Trophoblast cell (in vitro differentiated cells and primary cell): ENCODE data around the gene KRT39.
"Not testable (repeated sequence)": the region's sequence is repeated elsewhere in the genome, so short reads cannot be mapped to it uniquely, and the experiment has no call there.

Experiments used
- DNase-seq, 2 donors: peaks; one replicate each; pipeline ENCODE4 v3.0.0-alpha.2; 2016
- H2AFZ ChIP-seq: 2 replicates; pipeline ENCODE4 v1.6.1; 2013; ENCODE audit warnings: low read length, moderate library complexity, mild to moderate bottlenecking; ENCODE audit not compliant: insufficient read depth, poor library complexity
- H2AK5ac ChIP-seq: 2 replicates; pipeline ENCODE4 v1.6.1; 2013; ENCODE audit warnings: mild to moderate bottlenecking, low read length
- H2BK120ac ChIP-seq: 2 replicates; pipeline ENCODE4 v1.6.1; 2013; ENCODE audit warnings: low read length, mild to moderate bottlenecking, moderate library complexity; ENCODE audit not compliant: insufficient read depth, poor library complexity
- H2BK12ac ChIP-seq: 2 replicates; pipeline ENCODE4 v1.6.1; 2013; ENCODE audit warnings: mild to moderate bottlenecking, low read length, moderate library complexity
- H2BK5ac ChIP-seq: 2 replicates; pipeline ENCODE4 v1.6.1; 2013; ENCODE audit warnings: low read length, low read depth, moderate library complexity, mild to moderate bottlenecking; ENCODE audit not compliant: poor library complexity
- H3K14ac ChIP-seq: 2 replicates; pipeline ENCODE4 v1.6.1; 2013; ENCODE audit warnings: mild to moderate bottlenecking, low read length
- H3K18ac ChIP-seq: 2 replicates; pipeline ENCODE4 v1.6.1; 2013; ENCODE audit warnings: mild to moderate bottlenecking, low read length
- H3K23ac ChIP-seq: 2 replicates; pipeline ENCODE4 v1.6.1; 2013; ENCODE audit warnings: low read length
- H3K27ac ChIP-seq: 2 replicates; pipeline ENCODE4 v1.5.1; 2013; ENCODE audit warnings: low read depth, mild to moderate bottlenecking, inconsistent platforms, low read length, moderate library complexity
- H3K27me3 ChIP-seq: 2 replicates; pipeline ENCODE4 v1.6.1; 2013; ENCODE audit warnings: inconsistent platforms, mild to moderate bottlenecking, low read length, moderate library complexity; ENCODE audit not compliant: insufficient read depth
- H3K36me3 ChIP-seq, 2 experiments: 1 replicate in 1 of 2; 2 replicates in 1 of 2; pipeline ENCODE4 v1.6.1; 2013; ENCODE audit warnings: low read length in 2 of 2, mild to moderate bottlenecking in 2 of 2, moderate library complexity in 1 of 2; ENCODE audit not compliant: insufficient read depth in 2 of 2, control insufficient read depth in 1 of 2
- H3K4ac ChIP-seq: 2 replicates; pipeline ENCODE4 v1.6.1; 2013; ENCODE audit warnings: low read depth, mild to moderate bottlenecking, low read length, moderate library complexity
- H3K4me1 ChIP-seq, 2 experiments: 1 replicate in 1 of 2; 2 replicates in 1 of 2; pipeline ENCODE4 v1.6.1; 2013; ENCODE audit warnings: low read length in 2 of 2, mild to moderate bottlenecking in 2 of 2, moderate library complexity in 1 of 2; ENCODE audit not compliant: insufficient read depth in 2 of 2, control insufficient read depth in 1 of 2
- H3K4me2 ChIP-seq: 2 replicates; pipeline ENCODE4 v1.6.1; 2013; ENCODE audit warnings: inconsistent platforms, mild to moderate bottlenecking, low read length, moderate library complexity
- H3K4me3 ChIP-seq: 2 replicates; pipeline ENCODE4 v1.5.1; 2013; ENCODE audit warnings: mild to moderate bottlenecking, low read depth, low read length, inconsistent platforms
- H3K79me1 ChIP-seq: one replicate; pipeline ENCODE4 v1.6.1; 2013; ENCODE audit warnings: low read length
- H3K79me2 ChIP-seq: 2 replicates; pipeline ENCODE4 v1.6.1; 2013; ENCODE audit warnings: low read length, mild to moderate bottlenecking; ENCODE audit not compliant: control insufficient read depth, insufficient read depth, poor library complexity
- H3K9ac ChIP-seq: 2 replicates; pipeline ENCODE4 v1.6.1; 2013; ENCODE audit warnings: mild to moderate bottlenecking, low read length
- H3K9me3 ChIP-seq: 2 replicates; pipeline ENCODE4 v1.6.1; 2013; ENCODE audit warnings: low read depth, mild to moderate bottlenecking, control low read depth, inconsistent platforms, low read length; ENCODE audit not compliant: insufficient read depth
- H4K12ac ChIP-seq: 2 replicates; pipeline ENCODE4 v1.6.1; 2013; ENCODE audit warnings: low read depth, mild to moderate bottlenecking, low read length, moderate library complexity
- H4K8ac ChIP-seq: 2 replicates; pipeline ENCODE4 v1.6.1; 2013; ENCODE audit warnings: low read depth, mild to moderate bottlenecking, low read length, moderate library complexity
- H4K91ac ChIP-seq: one replicate; pipeline ENCODE4 v1.6.1; 2013; ENCODE audit warnings: low read depth, mild to moderate bottlenecking, low read length, moderate library complexity
- WGBS: extraction: QIAGEN DNeasy Blood & Tissue Kit; methylation state at CpG from one replicate; pipeline ENCODE4 v1.1.7; 2013; ENCODE audit warnings: missing lambda C conversion rate; ENCODE audit not compliant: insufficient read length, insufficient coverage; ENCODE audit errors: extremely low coverage; 5-methylcytosine and 5-hydroxymethylcytosine counted together

The KRT39 gene

DNA sequence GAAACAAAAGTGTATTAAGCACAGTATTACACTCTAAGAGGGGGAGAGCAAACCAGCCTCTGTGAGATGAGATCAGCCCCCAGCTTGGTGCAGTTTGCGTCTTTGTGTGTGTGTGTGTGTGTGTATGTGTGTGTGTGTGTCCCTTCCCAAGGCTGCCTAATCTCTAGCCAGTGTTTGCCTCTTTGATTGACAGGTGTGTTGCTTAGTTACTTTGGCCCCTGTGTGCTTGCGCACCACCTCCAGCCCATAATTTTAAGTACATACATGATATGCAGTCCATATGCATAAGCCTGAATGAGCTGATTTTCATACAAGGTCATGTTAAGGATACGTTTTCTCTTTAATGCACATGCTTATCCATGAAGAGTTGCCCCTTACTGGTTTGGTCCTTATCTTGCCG, 35.0 kb upstream of the KRT39 start:
- no peaks in the 10 kb centered on the region for H3K36me3 ChIP-seq
- no peak overlapping the region for H3K14ac ChIP-seq
- H3K18ac ChIP-seq = no peak overlapping the region
- H3K4me3 ChIP-seq = no peak overlapping the region
- H3K9ac ChIP-seq = no peak overlapping the region
- no peaks in the 10 kb centered on the region for H3K79me1 ChIP-seq
- H2BK12ac ChIP-seq = no peak overlapping the region
- WGBS = no CpG with 5 or more reads among the region's 4 CpGs
- no peak overlapping the region for H2BK120ac ChIP-seq
- H3K79me2 ChIP-seq = no peaks in the 10 kb centered on the region
- H4K12ac ChIP-seq = no peak overlapping the region
- no peak overlapping the region for H2BK5ac ChIP-seq
- H3K23ac ChIP-seq = no peak overlapping the region
- no peak overlapping the region for H4K8ac ChIP-seq
- H3K4me2 ChIP-seq = no peak overlapping the region
- H2AFZ ChIP-seq = no peak overlapping the region
- no peak for DNase-seq
- H4K91ac ChIP-seq = no peak overlapping the region
- H3K27me3 ChIP-seq = no peaks in the 10 kb centered on the region
- no peaks in the 10 kb centered on the region for H3K9me3 ChIP-seq
- H3K4me1 ChIP-seq = no peaks in the 10 kb centered on the region
- no peak overlapping the region for H3K27ac ChIP-seq
- H2AK5ac ChIP-seq = no peak overlapping the region
- no peak overlapping the region for H3K4ac ChIP-seq

DNA sequence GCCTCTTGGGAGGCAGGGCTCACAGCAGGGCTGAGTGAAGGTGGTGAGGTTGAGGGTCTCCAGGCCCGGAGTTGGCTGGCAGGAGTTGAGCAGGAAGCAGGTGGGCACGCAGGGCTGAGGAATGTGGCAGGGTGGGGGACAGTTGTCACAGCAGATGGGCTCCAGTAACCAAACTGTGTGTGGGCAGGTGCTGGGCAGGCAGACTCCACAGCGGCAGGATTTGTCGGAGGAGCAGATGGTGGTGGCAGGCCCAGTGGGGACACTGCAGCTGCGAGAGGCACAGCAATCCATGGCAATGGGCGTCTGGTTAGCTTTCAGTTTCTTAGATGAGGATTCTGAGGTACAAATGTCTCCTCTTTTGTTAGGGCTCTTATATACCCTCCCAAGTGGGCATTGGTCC, 32.8 kb upstream of the KRT39 start, which contains the start of gene KRTAP3-2:
KRTAP3-2 (minus strand) TSS at position 344 of the 400 bp plus-strand sequence; CDS start at position 291, 53 bp downstream.
- H4K91ac ChIP-seq, H3K4me3 ChIP-seq, H2AFZ ChIP-seq, DNase-seq, H3K4ac ChIP-seq, H3K9ac ChIP-seq, H2AK5ac ChIP-seq, H3K27ac ChIP-seq, H3K27me3 ChIP-seq, H3K36me3 ChIP-seq, H2BK12ac ChIP-seq, H3K79me2 ChIP-seq, H3K4me1 ChIP-seq, H3K18ac ChIP-seq, H2BK5ac ChIP-seq, H3K9me3 ChIP-seq, H3K4me2 ChIP-seq, H4K8ac ChIP-seq, H3K23ac ChIP-seq, H3K14ac ChIP-seq, H3K79me1 ChIP-seq, H2BK120ac ChIP-seq, H4K12ac ChIP-seq: not testable (repeated sequence)
- no CpG with 5 or more reads among the region's 6 CpGs for WGBS

DNA sequence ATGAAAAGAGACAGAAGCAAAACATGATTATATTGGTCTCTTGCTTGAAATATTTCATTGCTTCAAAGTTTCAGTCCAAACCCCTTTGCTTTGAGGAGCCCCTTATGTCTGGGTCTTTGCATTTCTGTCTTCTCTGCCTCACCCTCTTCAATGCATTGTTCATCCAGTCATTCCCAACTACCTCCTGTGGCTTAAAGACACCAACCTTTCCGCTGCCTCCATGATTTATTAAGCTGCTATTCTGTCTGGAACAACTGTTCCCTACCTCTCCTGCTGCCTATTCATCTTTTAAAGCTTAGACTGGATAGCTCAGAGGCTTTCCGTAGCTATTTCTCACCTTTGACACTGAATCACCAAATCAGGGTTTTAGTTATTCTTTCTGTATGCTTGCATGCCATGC, 30.6 kb upstream of the KRT39 start:
- H3K27ac ChIP-seq = no peak overlapping the region
- no peaks in the 10 kb centered on the region for H3K9me3 ChIP-seq
- H3K18ac ChIP-seq = no peak overlapping the region
- no peak overlapping the region for H2AK5ac ChIP-seq
- H3K23ac ChIP-seq = no peak overlapping the region
- no peaks in the 10 kb centered on the region for H3K79me1 ChIP-seq
- H4K91ac ChIP-seq = no peak overlapping the region
- no peak overlapping the region for H2BK120ac ChIP-seq
- H4K8ac ChIP-seq = no peak overlapping the region
- no peak overlapping the region for H3K4ac ChIP-seq
- H3K9ac ChIP-seq = no peak overlapping the region
- no peak overlapping the region for H2BK5ac ChIP-seq
- no peak overlapping the region for H3K4me2 ChIP-seq
- no peak overlapping the region for H2BK12ac ChIP-seq
- no peak overlapping the region for H4K12ac ChIP-seq
- no peak overlapping the region for H2AFZ ChIP-seq
- no peaks in the 10 kb centered on the region for H3K27me3 ChIP-seq
- no peaks in the 10 kb centered on the region for H3K4me1 ChIP-seq
- H3K36me3 ChIP-seq = no peaks in the 10 kb centered on the region
- no peak overlapping the region for H3K14ac ChIP-seq
- no peak for DNase-seq
- no peaks in the 10 kb centered on the region for H3K79me2 ChIP-seq
- no peak overlapping the region for H3K4me3 ChIP-seq
- WGBS = no CpG with 5 or more reads among the region's 2 CpGs

DNA sequence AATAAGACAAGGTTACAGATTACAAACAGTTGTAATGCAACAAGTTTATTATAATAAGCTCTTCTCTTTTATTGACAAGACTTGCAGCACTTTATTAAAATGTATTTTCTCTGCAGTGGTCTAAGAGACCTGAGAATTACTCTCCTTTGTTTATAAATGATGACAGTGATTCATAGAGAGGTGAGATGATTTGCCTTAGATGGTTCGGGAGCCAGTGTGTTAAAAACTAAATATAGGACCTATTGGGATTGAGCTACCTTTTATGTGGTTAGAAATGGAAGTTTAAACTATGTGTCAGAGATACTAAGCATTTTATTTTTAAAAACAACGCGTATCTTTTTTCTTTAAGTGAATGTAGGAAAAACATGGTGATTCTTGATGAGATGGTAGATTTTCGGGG, 30.1 kb upstream of the KRT39 start:
- Histone ChIP-seq H3K4ac (no peak overlapping the region), H3K9me3 (no peaks in the 10 kb centered on the region), H3K14ac (no peak overlapping the region), H3K4me1 (no peaks in the 10 kb centered on the region), H3K36me3 (no peaks in the 10 kb centered on the region), H3K79me2 (no peaks in the 10 kb centered on the region), H4K91ac (no peak overlapping the region), H3K4me2 (no peak overlapping the region), H3K79me1 (no peaks in the 10 kb centered on the region), H3K18ac (no peak overlapping the region), H4K12ac (no peak overlapping the region), H2AK5ac (no peak overlapping the region), H2BK5ac (no peak overlapping the region), H4K8ac (no peak overlapping the region), H3K27me3 (no peaks in the 10 kb centered on the region), H2BK120ac (no peak overlapping the region), H3K4me3 (no peak overlapping the region), H3K27ac (no peak overlapping the region), H2BK12ac (no peak overlapping the region), H2AFZ (no peak overlapping the region), H3K9ac (no peak overlapping the region), H3K23ac (no peak overlapping the region)
- no CpG with 5 or more reads among the region's 4 CpGs for WGBS
- DNase-seq = no peak
